OCI-LY7 (cell line): ENCODE data around the gene CDK12. TPM values are rescaled to one million over a fixed set of nuclear protein-coding genes. Genes with fewer than 3 reads are reported as not detected.

ENCODE experiments used
- BruUV-seq: library from RNA; stranded (reverse); fragments of 400-500 nt; replicated peaks from 2 replicates; lab custom pipeline; 2021; lab: Mats Ljungman, UMichigan
- CTCF ChIA-PET: fragments of 300-600 bp; sonication (Branson Sonifier 250); formaldehyde crosslinking; loops from one replicate; lab custom pipeline; 2022; ENCODE audit warnings: antibody characterized with exemption; ENCODE audit not compliant: unreplicated experiment; lab: Charles Lee
- POLR2A ChIA-PET: fragments of 300-600 bp; sonication (Branson Sonifier 250); formaldehyde crosslinking; loops from one replicate; lab custom pipeline; 2022; ENCODE audit warnings: antibody characterized with exemption; lab: Charles Lee
- DNase-seq: peaks from one replicate; pipeline ENCODE4 v3.0.0-alpha.2; 2015; ENCODE audit warnings: low spot score
- H2AFZ ChIP-seq: fragments of 200-600 bp; sonication (generic), shearing (Covaris generic); 2 replicates; pipeline ENCODE4 v1.6.1; 2014; ENCODE audit warnings: mild to moderate bottlenecking, antibody characterized with exemption, low read length, moderate library complexity
- H3K27ac ChIP-seq: fragments of 200-600 bp; sonication (generic); 2 replicates; pipeline ENCODE4 v1.5.1; 2014; ENCODE audit warnings: mixed run types, low read depth, mild to moderate bottlenecking, moderate library complexity, low read length, inconsistent platforms; ENCODE audit not compliant: poor library complexity, severe bottlenecking
- H3K36me3 ChIP-seq: fragments of 200-600 bp; sonication (generic); 2 replicates; pipeline ENCODE4 v1.6.1; 2014; ENCODE audit warnings: mild to moderate bottlenecking, antibody characterized with exemption, low read length, moderate library complexity, mixed read lengths; ENCODE audit not compliant: insufficient read depth
- H3K4me1 ChIP-seq: fragments of 200-600 bp; sonication (generic); 2 replicates; pipeline ENCODE4 v1.5.1; 2014; ENCODE audit warnings: mild to moderate bottlenecking, low read length; ENCODE audit not compliant: insufficient read depth, poor library complexity, severe bottlenecking
- H3K4me2 ChIP-seq: fragments of 200-600 bp; sonication (generic); 2 replicates; pipeline ENCODE4 v1.6.1; 2014; ENCODE audit warnings: mild to moderate bottlenecking, low read length
- H3K4me3 ChIP-seq: fragments of 200-600 bp; sonication (generic); 2 replicates; pipeline ENCODE4 v1.5.1; 2014; ENCODE audit warnings: mild to moderate bottlenecking, low read depth, low read length; ENCODE audit not compliant: poor library complexity, severe bottlenecking
- H3K79me2 ChIP-seq: fragments of 200-600 bp; sonication (generic); 2 replicates; pipeline ENCODE4 v1.6.1; 2016; ENCODE audit warnings: low read depth, mild to moderate bottlenecking, low read length, moderate library complexity, mixed read lengths; ENCODE audit not compliant: insufficient read depth
- H3K9me2 ChIP-seq: fragments of 200-600 bp; sonication (generic); 2 replicates; pipeline ENCODE4 v1.6.1; 2016; ENCODE audit warnings: mild to moderate bottlenecking, low read length, mixed read lengths; ENCODE audit not compliant: insufficient read depth
- H3K9me3 ChIP-seq: fragments of 200-600 bp; sonication (generic); 2 replicates; pipeline ENCODE4 v1.6.1; 2014; ENCODE audit warnings: mild to moderate bottlenecking, mixed run types, low read length, mixed read lengths
- H4K20me1 ChIP-seq: fragments of 200-600 bp; sonication (generic); 2 replicates; pipeline ENCODE4 v1.6.1; 2014; ENCODE audit warnings: mild to moderate bottlenecking, antibody characterized with exemption, low read length, moderate library complexity, mixed read lengths; ENCODE audit not compliant: insufficient read depth
- CTCF ChIP-seq: fragments of 200-600 bp; sonication (generic); conservative IDR thresholded peaks from 2 replicates; pipeline ENCODE4 v1.5.1; 2014; ENCODE audit warnings: mild to moderate bottlenecking, antibody characterized with exemption, low read length, moderate library complexity, mixed read lengths
- EZH2phosphoT487 ChIP-seq: fragments of 200-600 bp; sonication (generic); IDR thresholded peaks from 2 replicates; pipeline ENCODE4 v1.6.1; 2018; ENCODE audit warnings: low read depth, borderline replicate concordance, mild to moderate bottlenecking, mixed run types, antibody characterized with exemption, low read length, moderate library complexity, mixed read lengths
- intact Hi-C: fragments of 100-400 bp; cut with micrococcal nuclease; formaldehyde crosslinking; loops from one replicate; pipeline ENCODE4 v1.10.0; 2022; ENCODE audit not compliant: unreplicated experiment
- total RNA-seq, 2 experiments: library from RNA; depleted of rRNA in 1 of 2; stranded (reverse); fragments of >200 nt in 1 of 2; shearing (Covaris generic) in 1 of 2; gene quantifications; 2 replicates each; pipeline ENCODE4 v1.2.3, GENCODE V29; 2014 to 2022

CDK12 gene
- total RNA-seq, 2 experiments from 2014 or later: 72.0 to 89.5 TPM

- no peaks in the 10 kb centered on the region for H3K79me2 ChIP-seq
- no peak overlapping the region for H2AFZ ChIP-seq
- BruUV-seq: no TSS peak
- no peaks in the 10 kb centered on the region for H4K20me1 ChIP-seq
- no peaks in the 10 kb centered on the region for H3K9me3 ChIP-seq
- no peaks in the 10 kb centered on the region for H3K4me1 ChIP-seq
- intact Hi-C loops: no loop called here
- TF ChIP-seq EZH2phosphoT487 (no peak), CTCF (no peak)
- CTCF ChIA-PET: no interaction called here
- no peaks in the 10 kb centered on the region for H3K9me2 ChIP-seq
- H3K36me3 ChIP-seq: no peaks in the 10 kb centered on the region
- POLR2A ChIA-PET: interaction anchor here (0.6 to 1.2 kb wide), 2 partner anchors 10 to 447 kb away, joined by 3 read pairs; no protein-coding TSS in a partner anchor
- no peak overlapping the region for H3K4me2 ChIP-seq
- no peak overlapping the region for H3K4me3 ChIP-seq
- DNase-seq: no peak
- H3K27ac ChIP-seq: no peak overlapping the region
These were observed 118.2 kb downstream of the CDK12 start for GRCh38 chr17:39579318-39580081.

- H3K9me2 ChIP-seq: no peaks in the 10 kb centered on the region
- no peaks in the 10 kb centered on the region for H3K36me3 ChIP-seq
- ChIA-PET CTCF (no interaction called here), POLR2A (interaction anchor here (1.2 kb wide), 1 partner anchor 11 kb away, joined by 3 read pairs; no protein-coding TSS in a partner anchor)
- no peak overlapping the region for H3K4me2 ChIP-seq
- TF ChIP-seq EZH2phosphoT487 (no peak), CTCF (no peak)
- H4K20me1 ChIP-seq: no peaks in the 10 kb centered on the region
- H3K27ac ChIP-seq: no peak overlapping the region
- H3K9me3 ChIP-seq: no peaks in the 10 kb centered on the region
- intact Hi-C loops: no loop called here
- H3K79me2 ChIP-seq: no peaks in the 10 kb centered on the region
- no peak for DNase-seq
- no peaks in the 10 kb centered on the region for H3K4me1 ChIP-seq
- no peak overlapping the region for H2AFZ ChIP-seq
- no TSS peak for BruUV-seq
- H3K4me3 ChIP-seq: no peak overlapping the region
These were observed 118.8 kb downstream of the CDK12 start for GRCh38 chr17:39580082-39580468.

- Histone ChIP-seq H3K27ac (no peak overlapping the region), H3K4me1 (no peaks in the 10 kb centered on the region), H4K20me1 (no peaks in the 10 kb centered on the region), H3K36me3 (no peaks in the 10 kb centered on the region), H3K79me2 (no peaks in the 10 kb centered on the region), H3K4me3 (no peak overlapping the region), H3K9me2 (no peaks in the 10 kb centered on the region), H3K9me3 (no peaks in the 10 kb centered on the region), H2AFZ (no peak overlapping the region), H3K4me2 (no peak overlapping the region)
- DNase-seq: no peak
- CTCF ChIA-PET: no interaction called here
- BruUV-seq: no TSS peak
- intact Hi-C loops: no loop called here
- POLR2A ChIA-PET: no interaction called here
- TF ChIP-seq EZH2phosphoT487: no peak
- TF ChIP-seq CTCF: no peak
These were observed 119.9 kb downstream of the CDK12 start for GRCh38 chr17:39581071-39581758.
